ENCODE data around the gene EBF3. TPM values are rescaled to one million over a fixed set of nuclear protein-coding genes. Genes with fewer than 3 reads are reported as not detected.

Gene EBF3
- total RNA-seq, 1 donor from 2014 or later: 6.2 TPM

DNA sequence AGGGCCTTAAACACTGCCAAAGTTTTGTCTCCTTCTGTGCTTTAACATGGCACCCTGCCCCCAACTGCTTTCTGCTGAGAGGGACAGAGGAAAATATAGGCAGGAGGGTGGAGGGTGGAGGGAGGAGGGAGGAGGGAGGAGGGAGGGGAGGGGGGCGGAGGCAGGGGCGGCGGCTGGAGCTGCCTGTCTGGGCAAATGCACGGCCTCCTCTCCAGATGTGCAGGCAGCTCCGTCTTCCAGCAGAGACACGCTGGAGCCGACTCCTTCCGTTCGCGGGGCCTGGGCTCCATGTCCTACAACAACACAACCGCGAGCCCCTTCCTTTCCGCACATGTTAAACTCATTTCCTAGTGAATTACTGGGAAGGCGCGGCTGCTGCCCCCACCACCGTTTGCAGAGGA, 14.2 kb downstream of the EBF3 start:
- Histone ChIP-seq H3K27me3 (ENCODE audit: low read depth) (peaks cover 33% of the 10 kb centered on the region), H3K27ac (replicated peaks) (peak overlapping the region; percentile 93), H3K4me1 (peaks cover 79% of the 10 kb centered on the region), H3K9me3 (replicated peaks) (no peaks in the 10 kb centered on the region), H3K4me3 (peak overlapping the region; percentile 44), H3K36me3 (no peaks in the 10 kb centered on the region)
- intact Hi-C loops (cut with micrococcal nuclease): loop anchor here (10.0 kb wide), 1 partner anchor 55 kb away; no protein-coding TSS in a partner anchor
- TF ChIP-seq, protein P1, sequence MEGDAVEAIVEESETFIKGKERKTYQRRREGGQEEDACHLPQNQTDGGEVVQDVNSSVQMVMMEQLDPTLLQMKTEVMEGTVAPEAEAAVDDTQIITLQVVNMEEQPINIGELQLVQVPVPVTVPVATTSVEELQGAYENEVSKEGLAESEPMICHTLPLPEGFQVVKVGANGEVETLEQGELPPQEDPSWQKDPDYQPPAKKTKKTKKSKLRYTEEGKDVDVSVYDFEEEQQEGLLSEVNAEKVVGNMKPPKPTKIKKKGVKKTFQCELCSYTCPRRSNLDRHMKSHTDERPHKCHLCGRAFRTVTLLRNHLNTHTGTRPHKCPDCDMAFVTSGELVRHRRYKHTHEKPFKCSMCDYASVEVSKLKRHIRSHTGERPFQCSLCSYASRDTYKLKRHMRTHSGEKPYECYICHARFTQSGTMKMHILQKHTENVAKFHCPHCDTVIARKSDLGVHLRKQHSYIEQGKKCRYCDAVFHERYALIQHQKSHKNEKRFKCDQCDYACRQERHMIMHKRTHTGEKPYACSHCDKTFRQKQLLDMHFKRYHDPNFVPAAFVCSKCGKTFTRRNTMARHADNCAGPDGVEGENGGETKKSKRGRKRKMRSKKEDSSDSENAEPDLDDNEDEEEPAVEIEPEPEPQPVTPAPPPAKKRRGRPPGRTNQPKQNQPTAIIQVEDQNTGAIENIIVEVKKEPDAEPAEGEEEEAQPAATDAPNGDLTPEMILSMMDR (IDR thresholded peaks at IDR 0.05; ENCODE audit: borderline replicate concordance): no peak
- peak; percentile 83 for DNase-seq

DNA sequence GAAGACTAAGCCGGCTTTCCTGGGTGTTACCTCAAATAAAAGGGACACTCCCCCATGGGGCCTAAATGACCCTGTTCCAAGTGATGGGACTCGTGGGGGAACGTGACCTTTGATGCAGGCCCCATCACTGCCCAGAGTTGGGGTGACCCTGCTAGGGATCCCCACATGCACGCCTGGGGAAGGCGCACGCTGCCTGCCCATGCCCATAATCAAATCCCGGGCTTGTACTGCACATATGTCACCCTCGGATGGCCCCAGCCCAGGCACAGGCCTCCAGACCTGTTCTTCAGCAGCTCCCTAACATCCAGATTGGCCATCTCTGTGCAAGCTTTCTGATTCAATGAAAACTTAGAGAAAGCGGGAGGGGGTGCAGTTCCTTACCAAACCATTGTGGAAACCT, 14.7 kb downstream of the EBF3 start:
- intact Hi-C loops (cut with micrococcal nuclease): loop anchor here (10.0 kb wide), 1 partner anchor 55 kb away; no protein-coding TSS in a partner anchor
- Histone ChIP-seq H3K4me3 (peak overlapping the region; percentile 32), H3K27ac (replicated peaks) (peak overlapping the region; percentile 93), H3K36me3 (no peaks in the 10 kb centered on the region), H3K9me3 (replicated peaks) (no peaks in the 10 kb centered on the region), H3K27me3 (ENCODE audit: low read depth) (peaks cover 28% of the 10 kb centered on the region), H3K4me1 (peaks cover 83% of the 10 kb centered on the region)
- peak; percentile 16 for DNase-seq
- TF ChIP-seq, protein P1 (IDR thresholded peaks at IDR 0.05; ENCODE audit: borderline replicate concordance): no peak

DNA sequence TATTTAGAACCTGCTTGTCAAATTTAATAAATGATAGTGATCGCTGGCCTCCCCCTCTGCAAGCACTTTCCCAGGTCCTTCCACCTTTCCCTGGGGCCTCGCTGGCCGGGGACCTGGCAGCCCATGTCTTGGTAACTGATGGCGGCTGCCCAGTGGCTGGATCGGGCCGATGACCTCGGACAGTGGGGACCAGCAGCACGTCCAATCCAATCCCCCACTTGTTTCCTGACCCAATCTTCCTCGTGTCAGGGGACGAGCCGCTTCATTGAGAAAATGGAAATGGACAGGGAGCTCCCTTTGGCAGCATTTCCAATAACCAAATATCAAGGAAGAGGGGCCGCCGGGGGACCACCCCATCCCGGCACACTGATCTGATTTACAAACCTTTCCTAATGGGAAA, 17.2 kb downstream of the EBF3 start:
- Histone ChIP-seq H3K36me3 (no peaks in the 10 kb centered on the region), H3K4me1 (peaks cover 89% of the 10 kb centered on the region), H3K4me3 (peak overlapping the region; percentile 43), H3K27ac (replicated peaks) (peak overlapping the region; percentile 93), H3K9me3 (replicated peaks) (no peaks in the 10 kb centered on the region), H3K27me3 (ENCODE audit: low read depth) (peaks cover 16% of the 10 kb centered on the region)
- intact Hi-C loops (cut with micrococcal nuclease): loop anchor here (10.0 kb wide), 1 partner anchor 52 kb away; no protein-coding TSS in a partner anchor
- TF ChIP-seq, protein P1 (IDR thresholded peaks at IDR 0.05; ENCODE audit: borderline replicate concordance): no peak
- DNase-seq: no peak

DNA sequence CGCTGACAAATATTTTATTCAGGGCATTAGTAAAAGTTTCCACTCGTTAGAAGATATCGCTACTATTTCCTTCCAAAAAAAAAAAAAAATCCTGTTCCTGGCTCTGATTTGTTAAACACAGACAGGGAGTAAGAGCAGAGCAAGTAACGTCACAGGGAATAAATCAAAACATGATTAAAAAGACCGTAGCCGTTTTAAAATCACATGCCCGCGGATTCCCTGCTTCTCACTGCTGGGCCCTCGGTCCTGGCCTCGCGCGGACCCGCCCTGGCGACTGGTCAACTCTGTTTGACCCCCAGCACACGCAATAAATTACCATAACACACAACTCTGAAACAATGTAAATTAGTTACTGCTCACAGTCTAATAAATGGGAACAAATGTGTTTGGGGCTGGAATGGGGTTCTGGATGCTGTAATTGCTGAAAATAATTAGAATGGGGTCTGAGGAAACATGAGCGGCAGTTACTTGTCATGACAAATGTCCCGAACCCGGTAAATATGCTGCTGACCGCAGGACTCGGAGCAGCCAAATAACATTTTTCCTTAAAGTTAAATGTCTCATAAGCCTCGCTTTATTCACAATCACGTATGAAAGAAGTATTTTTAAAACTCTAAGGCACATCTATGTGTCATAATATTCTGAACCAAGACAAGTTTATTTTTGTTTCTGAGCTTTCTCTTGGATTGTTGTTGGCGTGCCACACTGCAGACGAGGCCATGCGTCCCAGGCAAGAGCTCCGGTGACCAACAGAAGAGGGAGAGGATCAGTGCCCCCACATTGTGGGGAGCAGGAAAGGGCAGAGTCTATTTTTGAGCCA, 17.9 kb downstream of the EBF3 start:
- Histone ChIP-seq H3K27ac (replicated peaks) (peak overlapping the region; percentile 93), H3K27me3 (ENCODE audit: low read depth) (peaks cover 16% of the 10 kb centered on the region), H3K36me3 (no peaks in the 10 kb centered on the region), H3K9me3 (replicated peaks) (no peaks in the 10 kb centered on the region), H3K4me1 (peaks cover 89% of the 10 kb centered on the region), H3K4me3 (peak overlapping the region; percentile 43)
- intact Hi-C loops (cut with micrococcal nuclease): loop anchor here (10.0 kb wide), 1 partner anchor 51 kb away; no protein-coding TSS in a partner anchor
- TF ChIP-seq, protein P1 (IDR thresholded peaks at IDR 0.05; ENCODE audit: borderline replicate concordance): no peak
- peak; percentile 48 for DNase-seq

DNA sequence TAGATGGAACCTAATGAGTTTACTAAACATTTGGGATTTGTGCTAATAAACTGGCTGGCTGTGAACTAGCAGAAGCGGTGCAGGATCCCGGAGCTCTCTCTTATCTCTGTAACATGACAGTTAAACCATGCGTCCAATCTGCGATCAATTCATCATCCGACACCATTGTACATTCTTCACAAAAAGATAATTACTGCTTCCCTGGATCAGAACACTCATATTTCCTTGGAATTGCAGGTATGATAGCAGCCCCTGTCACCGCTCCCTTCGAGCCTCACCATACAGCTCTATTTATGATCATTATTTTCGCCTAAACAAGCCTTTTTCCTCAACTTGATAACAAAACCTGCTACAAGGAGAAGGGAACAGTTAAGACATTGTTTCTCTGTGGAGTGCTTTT, 18.5 kb downstream of the EBF3 start:
- DNase-seq: no peak
- Histone ChIP-seq H3K36me3 (no peaks in the 10 kb centered on the region), H3K9me3 (replicated peaks) (no peaks in the 10 kb centered on the region), H3K27me3 (ENCODE audit: low read depth) (peaks cover 16% of the 10 kb centered on the region), H3K4me3 (peak overlapping the region; percentile 43), H3K27ac (replicated peaks) (peak overlapping the region; percentile 93), H3K4me1 (peaks cover 89% of the 10 kb centered on the region)
- intact Hi-C loops (cut with micrococcal nuclease): loop anchor here (10.0 kb wide), 1 partner anchor 51 kb away; no protein-coding TSS in a partner anchor
- TF ChIP-seq, protein P1 (IDR thresholded peaks at IDR 0.05; ENCODE audit: borderline replicate concordance): no peak

All from left ventricle myocardium inferior (tissue), 1 donor.